ENCODE measurements around the gene C5AR2. TPM values are rescaled to one million over a fixed set of nuclear protein-coding genes. Genes with fewer than 3 reads are reported as not detected.

C5AR2 gene
- total RNA-seq, 1 experiment from 2014 or later: 2.4 TPM

- no TSS peak for BruUV-seq (replicated peaks)
- CTCF ChIA-PET: no interaction called here
- TF ChIP-seq CTCF (IDR thresholded peaks at IDR 0.05; ENCODE audit: unreplicated experiment): no peak
- Mint-ChIP-seq H3K4me1 (ENCODE audit: insufficient read depth, unreplicated experiment) (peaks cover 18% of the 10 kb centered on the region), H3K9me3 (ENCODE audit: unreplicated experiment) (no peaks in the 10 kb centered on the region), H3K27ac (ENCODE audit: low read depth, unreplicated experiment) (no peak overlapping the region), H3K4me3 (ENCODE audit: unreplicated experiment) (no peak overlapping the region), H3K36me3 (ENCODE audit: insufficient read depth, unreplicated experiment) (peaks cover 71% of the 10 kb centered on the region), H3K27me3 (ENCODE audit: insufficient read depth, unreplicated experiment) (no peaks in the 10 kb centered on the region)
- POLR2A ChIA-PET: no interaction called here
- no peak for DNase-seq (ENCODE audit: unreplicated experiment)
- intact Hi-C loops (cut with micrococcal nuclease): no loop called here
Observed at GRCh38 chr19:47353307-47353712, 21.3 kb downstream of the C5AR2 start.

GRCh38 chr19:47356900-47357299, 24.9 kb downstream of the C5AR2 start:
- DNase-seq (ENCODE audit: unreplicated experiment): peak; percentile 61
- TF ChIP-seq CTCF (IDR thresholded peaks at IDR 0.05; ENCODE audit: unreplicated experiment): no peak
- Mint-ChIP-seq H3K4me1 (ENCODE audit: insufficient read depth, unreplicated experiment) (no peaks in the 10 kb centered on the region), H3K36me3 (ENCODE audit: insufficient read depth, unreplicated experiment) (peaks cover 97% of the 10 kb centered on the region), H3K27ac (ENCODE audit: low read depth, unreplicated experiment) (peak overlapping the region; percentile 31), H3K4me3 (ENCODE audit: unreplicated experiment) (no peak overlapping the region), H3K27me3 (ENCODE audit: insufficient read depth, unreplicated experiment) (no peaks in the 10 kb centered on the region), H3K9me3 (ENCODE audit: unreplicated experiment) (no peaks in the 10 kb centered on the region)
- ChIA-PET POLR2A (interaction anchor here (0.6 to 0.9 kb wide), 4 partner anchors 41 to 82 kb away, joined by 3 to 4 read pairs (median 3); partner anchors contain the start of gene INAFM1), CTCF (interaction anchor here (0.6 to 1.4 kb wide), 4 partner anchors 9 to 173 kb away, joined by 3 to 8 read pairs (median 3); no protein-coding TSS in a partner anchor)
- no TSS peak for BruUV-seq (replicated peaks)
- intact Hi-C loops (cut with micrococcal nuclease): no loop called here

- intact Hi-C loops (cut with micrococcal nuclease): no loop called here
- TF ChIP-seq CTCF (IDR thresholded peaks at IDR 0.05; ENCODE audit: unreplicated experiment): no peak
- H3K4me3 Mint-ChIP-seq (ENCODE audit: unreplicated experiment): no peak overlapping the region
- H3K9me3 Mint-ChIP-seq (ENCODE audit: unreplicated experiment): no peaks in the 10 kb centered on the region
- ChIA-PET CTCF (interaction anchor here (1.0 to 2.0 kb wide), 4 partner anchors 9 to 61 kb away, joined by 3 to 12 read pairs (median 8); partner anchors contain the start of gene DHX34), POLR2A (interaction anchor here (0.9 kb wide), 1 partner anchor 42 kb away, joined by 3 read pairs; no protein-coding TSS in a partner anchor)
- H3K36me3 Mint-ChIP-seq (ENCODE audit: insufficient read depth, unreplicated experiment): peaks cover 97% of the 10 kb centered on the region
- BruUV-seq (replicated peaks): no TSS peak
- H3K4me1 Mint-ChIP-seq (ENCODE audit: insufficient read depth, unreplicated experiment): no peaks in the 10 kb centered on the region
- no peaks in the 10 kb centered on the region for H3K27me3 Mint-ChIP-seq (ENCODE audit: insufficient read depth, unreplicated experiment)
- no peak overlapping the region for H3K27ac Mint-ChIP-seq (ENCODE audit: low read depth, unreplicated experiment)
- no peak for DNase-seq (ENCODE audit: unreplicated experiment)
Observed at GRCh38 chr19:47357788-47358680, 26.1 kb downstream of the C5AR2 start.

GRCh38 chr19:47358936-47359335, 27.0 kb downstream of the C5AR2 start:
- intact Hi-C loops (cut with micrococcal nuclease): no loop called here
- peaks cover 2% of the 10 kb centered on the region for H3K4me1 Mint-ChIP-seq (ENCODE audit: insufficient read depth, unreplicated experiment)
- H3K36me3 Mint-ChIP-seq (ENCODE audit: insufficient read depth, unreplicated experiment): peaks cover 97% of the 10 kb centered on the region
- no peaks in the 10 kb centered on the region for H3K9me3 Mint-ChIP-seq (ENCODE audit: unreplicated experiment)
- ChIA-PET POLR2A (interaction anchor here (1.1 kb wide), 1 partner anchor 10 kb away, joined by 5 read pairs; the partner anchor contains the start of gene DHX34), CTCF (interaction anchor here (0.7 to 2.0 kb wide), 4 partner anchors 10 to 360 kb away, joined by 3 to 12 read pairs (median 6); partner anchors contain the start of gene DHX34)
- DNase-seq (ENCODE audit: unreplicated experiment): no peak
- TF ChIP-seq CTCF (IDR thresholded peaks at IDR 0.05; ENCODE audit: unreplicated experiment): no peak
- H3K27ac Mint-ChIP-seq (ENCODE audit: low read depth, unreplicated experiment): no peak overlapping the region
- BruUV-seq (replicated peaks): no TSS peak
- H3K4me3 Mint-ChIP-seq (ENCODE audit: unreplicated experiment): no peak overlapping the region
- no peaks in the 10 kb centered on the region for H3K27me3 Mint-ChIP-seq (ENCODE audit: insufficient read depth, unreplicated experiment)

All from MCF 10A (cell line).